NCI-H774 (cell line): ENCODE measurements around the gene IGFLR1.

Experiments
- DNase-seq: peaks from one replicate; lab custom pipeline; 2025; lab: John Stamatoyannopoulos, UW

IGFLR1 gene

DNA sequence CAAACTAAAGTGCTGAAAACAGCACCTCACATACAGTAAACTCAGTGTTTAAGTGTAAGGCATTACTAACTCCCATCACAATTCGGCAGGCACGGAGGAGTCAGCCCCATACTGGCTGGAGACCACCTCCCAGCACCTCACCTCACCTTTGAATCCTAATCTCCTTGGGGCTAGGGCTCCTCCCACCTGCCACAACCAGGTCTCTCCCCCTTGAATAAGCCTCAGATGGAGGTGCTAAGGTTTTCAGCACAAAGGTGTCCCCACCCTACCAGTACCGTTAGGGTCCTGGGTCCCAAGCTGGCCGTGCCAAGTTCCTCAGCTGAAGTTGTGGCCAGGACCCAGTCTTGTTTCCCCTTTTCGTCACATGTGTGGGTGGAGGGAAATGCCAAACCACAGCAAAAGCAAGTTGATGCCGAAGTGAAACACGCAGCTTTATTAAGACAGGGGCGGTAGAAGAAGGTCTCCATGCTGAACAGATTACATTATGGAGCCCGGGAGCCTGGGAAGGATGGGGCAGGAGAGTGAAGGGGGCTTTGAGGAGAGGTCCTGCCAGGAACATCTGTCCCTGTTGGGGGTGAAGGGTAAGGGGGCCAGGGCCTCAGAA is at the start of gene IGFLR1:
TSS of gene IGFLR1 (minus strand) at position 332 of the 604 bp plus-strand sequence. CDS start 1,272 bp downstream, outside the sequence.
- DNase-seq, result no peak

GRCh38 chr19:35791814-35792279 is 49.6 kb upstream of the IGFLR1 start:
- DNase-seq, result no peak

DNA sequence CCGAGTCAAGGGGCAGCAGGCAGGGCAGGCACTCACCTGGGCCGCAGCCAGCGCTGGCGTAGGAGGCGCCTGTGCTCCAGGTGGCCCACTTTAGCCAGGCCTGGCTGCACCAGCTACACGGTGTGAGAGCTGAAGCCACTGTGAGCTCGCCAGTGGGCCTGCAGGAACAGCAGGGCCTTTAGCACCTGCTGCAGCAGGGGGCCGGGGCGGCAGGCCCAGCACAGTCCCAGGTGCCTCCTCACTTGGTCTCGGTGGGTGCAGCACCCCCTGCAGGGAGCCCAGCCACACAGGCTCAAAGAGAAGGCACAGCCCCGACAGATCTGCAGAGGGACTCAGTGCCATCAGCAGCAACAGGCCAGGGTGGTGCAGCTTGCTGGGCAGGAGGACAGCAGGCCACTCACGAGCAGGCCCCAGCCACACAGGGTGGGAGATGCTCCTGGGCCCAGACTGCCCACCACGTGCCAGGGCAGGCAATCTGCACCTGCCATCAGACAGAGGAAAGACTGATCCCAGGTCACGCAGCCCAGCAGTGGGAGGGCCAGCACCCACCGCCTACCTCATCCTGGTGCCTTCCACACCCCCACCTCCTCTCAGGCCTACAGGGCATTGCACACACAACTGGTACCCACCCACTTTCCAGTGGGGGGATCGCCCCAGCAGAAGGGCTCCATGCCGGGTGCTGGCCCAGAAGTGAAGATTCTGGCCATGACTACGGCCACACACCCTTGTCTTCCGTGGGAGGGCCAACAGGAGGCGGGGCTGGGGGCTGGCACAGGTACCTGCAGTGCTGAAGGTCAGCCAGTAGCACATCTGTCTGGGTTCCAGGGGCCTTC is 48.9 kb upstream of the IGFLR1 start:
- DNase-seq, result peak; percentile 23

GRCh38 chr19:35789978-35790944 is 48.0 kb upstream of the IGFLR1 start:
- DNase-seq, result no peak

DNA sequence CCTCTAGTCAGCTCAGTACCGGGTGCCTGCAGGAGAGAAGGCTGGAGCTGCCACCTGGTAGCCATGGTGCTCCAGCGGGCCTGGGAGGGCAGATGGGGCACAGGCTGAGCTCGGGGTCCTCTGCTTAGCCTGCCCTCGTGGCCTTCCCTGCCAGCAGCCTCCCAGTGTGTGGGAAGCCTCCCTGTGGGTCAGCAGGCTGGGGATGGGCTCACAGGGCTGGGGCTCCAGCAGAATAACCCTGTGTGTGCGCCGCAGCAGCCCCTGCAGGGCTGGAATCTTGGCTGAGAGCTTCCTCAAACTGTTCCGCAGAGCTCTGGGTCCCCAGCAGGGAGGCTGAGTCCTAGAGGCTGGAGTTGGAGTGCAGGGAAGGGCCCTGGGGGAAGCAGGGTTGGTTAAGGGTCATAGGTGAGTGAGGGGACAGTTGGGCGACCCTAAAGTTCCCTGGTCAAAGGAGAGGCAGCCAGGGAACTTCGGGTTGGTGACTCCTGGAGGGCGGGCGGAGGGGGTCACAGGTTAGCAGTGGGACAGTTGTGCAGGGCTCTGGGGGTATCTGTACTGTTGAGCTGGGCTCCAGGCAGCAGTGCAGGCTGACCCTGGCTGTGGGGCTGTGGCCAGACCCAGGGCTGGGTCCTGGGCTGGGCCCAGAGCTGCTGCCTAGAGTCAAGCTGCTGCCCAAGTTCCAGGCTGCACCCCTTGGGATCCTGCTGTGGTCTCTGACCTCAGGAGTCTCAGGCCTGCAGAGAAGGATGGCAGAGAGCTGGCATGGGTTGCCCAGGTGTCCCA is 47.1 kb upstream of the IGFLR1 start:
- no peak for DNase-seq

DNA sequence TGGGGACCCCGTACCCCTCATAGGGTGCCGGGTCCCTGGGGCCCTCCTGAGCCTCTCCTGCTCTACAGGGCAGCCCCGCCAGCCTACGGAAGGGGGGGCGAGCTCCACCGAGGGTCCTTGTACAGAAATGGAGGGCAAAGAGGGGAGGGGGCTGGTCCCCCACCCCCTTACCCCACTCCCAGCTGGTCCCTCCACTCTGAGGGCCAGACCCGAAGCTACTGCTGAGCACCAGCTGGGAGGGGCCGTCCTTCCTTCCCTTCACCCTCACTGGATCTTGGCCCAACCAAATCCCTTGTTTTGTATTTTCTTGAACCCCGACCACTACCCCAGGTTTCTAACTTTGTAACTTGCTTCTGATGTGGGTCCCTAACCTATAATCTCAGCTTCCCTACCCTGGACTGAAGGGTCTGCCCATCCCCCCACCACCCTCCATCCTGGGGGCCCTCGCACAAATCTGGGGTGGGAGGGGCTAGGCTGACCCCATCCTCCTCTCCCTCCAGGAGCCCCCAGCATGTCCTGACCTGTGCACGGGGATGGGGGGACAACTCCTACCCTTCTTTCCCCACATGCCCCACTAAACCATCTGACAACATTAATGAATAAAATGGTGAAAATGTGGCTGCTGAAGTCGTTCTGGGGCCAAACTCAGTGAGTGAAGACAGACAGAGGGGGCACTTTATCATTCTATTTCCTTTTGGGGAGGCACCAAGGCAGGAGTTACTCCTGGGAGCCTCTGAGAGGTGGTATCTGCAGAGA is 46.1 kb upstream of the IGFLR1 start:
- DNase-seq, result no peak

- DNase-seq, result no peak
These were observed 45.1 kb upstream of the IGFLR1 start for GRCh38 chr19:35787227-35787799.

GRCh38 chr19:35786299-35787160 is 44.3 kb upstream of the IGFLR1 start:
- DNase-seq, result no peak

DNA sequence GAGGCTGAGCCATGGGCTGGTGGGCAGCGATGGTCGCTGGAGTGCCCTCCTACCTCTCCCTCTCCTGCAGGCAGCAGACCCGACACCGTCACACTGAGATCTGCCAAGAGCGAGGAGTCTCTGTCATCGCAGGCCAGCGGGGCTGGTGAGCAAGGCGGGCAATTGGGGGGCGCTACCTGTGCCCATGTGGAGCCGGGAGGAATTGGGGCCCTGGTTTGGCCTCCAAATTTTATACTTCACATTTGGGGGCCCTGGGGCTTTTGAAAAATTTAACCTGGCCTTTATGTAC is 43.0 kb upstream of the IGFLR1 start:
- no peak for DNase-seq

DNA sequence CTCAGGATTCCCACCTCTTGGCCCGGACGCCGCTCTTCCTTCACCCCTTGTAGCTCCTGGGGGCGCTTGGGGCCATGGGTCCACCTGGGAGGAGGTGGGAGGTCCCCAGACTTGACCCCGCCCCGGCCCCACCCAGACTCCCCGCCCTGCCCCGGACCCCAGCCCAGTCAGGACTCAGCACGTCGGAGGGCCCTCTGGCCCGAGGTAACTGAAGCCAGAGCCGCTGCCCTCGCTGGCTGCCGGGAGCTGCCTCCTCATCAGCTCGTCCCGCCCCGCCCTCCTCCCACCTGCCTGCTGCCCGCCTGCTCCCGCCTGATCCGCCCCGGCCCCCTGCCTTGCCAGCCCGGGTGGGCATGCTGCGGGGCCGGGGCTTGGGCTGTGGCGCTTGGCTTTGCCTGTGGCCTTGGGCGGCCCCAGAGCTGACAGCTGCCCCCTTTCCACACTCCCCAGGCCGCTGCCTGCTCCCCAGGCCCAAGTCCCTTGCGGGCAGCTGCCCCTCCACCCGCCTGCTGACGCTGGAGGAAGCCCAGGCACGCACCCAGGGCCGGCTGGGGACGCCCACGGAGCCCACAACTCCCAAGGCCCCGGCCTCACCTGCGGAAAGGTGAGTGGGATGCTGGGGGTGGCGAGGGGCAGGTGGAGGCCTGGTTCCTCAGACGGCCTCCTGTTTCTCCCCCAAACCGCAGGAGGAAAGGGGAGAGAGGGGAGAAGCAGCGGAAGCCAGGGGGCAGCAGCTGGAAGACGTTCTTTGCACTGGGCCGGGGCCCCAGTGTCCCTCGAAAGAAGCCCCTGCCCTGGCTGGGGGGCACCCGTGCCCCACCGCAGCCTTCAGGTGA is 42.5 kb upstream of the IGFLR1 start:
- DNase-seq, result no peak

- no peak for DNase-seq
These were observed 41.5 kb upstream of the IGFLR1 start for GRCh38 chr19:35783469-35784434.

- DNase-seq, result no peak
These were observed 40.3 kb upstream of the IGFLR1 start for GRCh38 chr19:35782589-35782988.

GRCh38 chr19:35781650-35782049 is 39.4 kb upstream of the IGFLR1 start:
- DNase-seq, result no peak

DNA sequence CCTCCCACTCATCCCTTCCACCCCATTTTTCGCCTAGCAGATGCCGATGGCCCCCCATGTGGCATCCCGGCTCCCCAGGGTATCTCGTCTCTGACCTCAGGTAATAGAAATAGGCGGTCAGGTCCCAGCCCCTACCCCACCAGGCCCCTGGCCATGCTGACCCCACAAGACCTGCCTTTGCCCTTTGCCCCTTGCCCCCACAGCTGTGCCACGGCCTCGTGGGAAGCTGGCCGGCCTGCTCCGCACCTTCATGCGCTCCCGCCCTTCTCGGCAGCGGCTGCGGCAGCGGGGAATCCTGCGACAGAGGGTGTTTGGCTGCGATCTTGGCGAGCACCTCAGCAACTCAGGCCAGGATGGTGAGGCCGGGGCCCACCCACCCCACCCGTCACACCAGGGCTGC is 38.5 kb upstream of the IGFLR1 start:
- DNase-seq, result no peak

DNA sequence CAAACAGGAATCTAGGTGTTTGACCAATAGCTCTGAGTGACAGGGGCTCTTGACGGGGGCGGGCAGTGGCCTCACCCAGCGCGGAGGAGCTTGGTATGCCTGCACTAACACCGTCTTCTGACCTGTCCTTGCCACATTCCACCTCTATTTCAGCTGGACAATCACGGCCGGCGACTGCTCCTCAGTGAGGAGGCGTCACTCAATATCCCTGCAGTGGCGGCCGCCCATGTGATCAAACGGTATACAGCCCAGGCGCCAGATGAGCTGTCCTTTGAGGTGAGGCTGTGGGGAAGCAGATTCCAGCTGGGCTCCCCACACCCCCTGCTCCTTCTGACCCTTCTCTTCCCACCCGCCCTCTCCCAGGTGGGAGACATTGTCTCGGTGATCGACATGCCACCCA is 37.8 kb upstream of the IGFLR1 start:
- no peak for DNase-seq

GRCh38 chr19:35779033-35779432 is 36.8 kb upstream of the IGFLR1 start:
- no peak for DNase-seq

- no peak for DNase-seq
These were observed 35.7 kb upstream of the IGFLR1 start for GRCh38 chr19:35777961-35778360.
